IMR-90 (cell line): ENCODE measurements around the gene STAP1. TPM values are rescaled to one million over a fixed set of nuclear protein-coding genes. Genes with fewer than 3 reads are reported as not detected.
"Not testable (repeated sequence)": the region's sequence is repeated elsewhere in the genome, so short reads cannot be mapped to it uniquely, and the experiment has no call there.

ENCODE experiments used
- ATAC-seq: fragments of 200-7000 bp; cut with Tn5 transposase; 2 replicates; pipeline ENCODE4 v1.9.1; 2020; ENCODE audit warnings: low read depth, mild to moderate bottlenecking, moderate library complexity
- BruUV-seq: library from RNA; stranded (reverse); fragments of 400-500 nt; replicated peaks from 2 replicates; lab custom pipeline; 2021; lab: Mats Ljungman, UMichigan
- CTCF ChIA-PET: fragments of 300-600 bp; formaldehyde crosslinking; extraction: SDS; loops from one replicate; lab custom pipeline; 2021; ENCODE audit warnings: antibody characterized with exemption; lab: Yijun Ruan, JAX
- POLR2A ChIA-PET: fragments of 300-600 bp; sonication (Branson Sonifier 250); formaldehyde crosslinking; loops from one replicate; lab custom pipeline; 2022; ENCODE audit warnings: antibody characterized with exemption; ENCODE audit not compliant: unreplicated experiment; lab: Charles Lee
- DNase-seq: peaks from one replicate; pipeline ENCODE4 v3.0.0; 2013
- H2AFZ ChIP-seq: replicated peaks from 2 replicates; pipeline ENCODE3; 2013; ENCODE audit warnings: low read length, mild to moderate bottlenecking; ENCODE audit not compliant: poor library complexity
- H2AK5ac ChIP-seq: 2 replicates; pipeline ENCODE4 v1.6.1; 2013; ENCODE audit warnings: low read depth, low read length, inconsistent platforms
- H2AK9ac ChIP-seq: replicated peaks from 2 replicates; pipeline ENCODE3; 2013; ENCODE audit warnings: mild to moderate bottlenecking, low read depth, low read length, moderate library complexity; ENCODE audit not compliant: poor library complexity
- H2BK120ac ChIP-seq: 2 replicates; pipeline ENCODE4 v1.6.1; 2013; ENCODE audit warnings: low read depth, low read length, inconsistent platforms
- H2BK15ac ChIP-seq: 3 replicates; pipeline ENCODE4 v1.6.1; 2013; ENCODE audit warnings: low read depth, low read length, inconsistent platforms
- H2BK20ac ChIP-seq: 2 replicates; pipeline ENCODE4 v1.6.1; 2013; ENCODE audit warnings: low read depth, mild to moderate bottlenecking, inconsistent platforms, low read length, moderate library complexity
- H2BK5ac ChIP-seq: 2 replicates; pipeline ENCODE4 v1.6.1; 2013; ENCODE audit warnings: mild to moderate bottlenecking, low read depth, low read length, inconsistent platforms; ENCODE audit not compliant: poor library complexity, severe bottlenecking
- H3K14ac ChIP-seq: replicated peaks from 2 replicates; pipeline ENCODE4 v1.6.1; 2013; ENCODE audit warnings: low read depth, low read length, inconsistent platforms
- H3K18ac ChIP-seq: 2 replicates; pipeline ENCODE4 v1.6.1; 2013; ENCODE audit warnings: low read depth, low read length, control low read depth
- H3K23ac ChIP-seq: 2 replicates; pipeline ENCODE4 v1.6.1; 2013; ENCODE audit warnings: low read depth, low read length, inconsistent platforms
- H3K27ac ChIP-seq: 2 replicates; pipeline ENCODE4 v1.5.1; 2013; ENCODE audit warnings: mild to moderate bottlenecking, control low read depth, low read length; ENCODE audit not compliant: insufficient read depth
- H3K27me3 ChIP-seq: 2 replicates; pipeline ENCODE4 v1.6.1; 2013; ENCODE audit warnings: low read length; ENCODE audit not compliant: control insufficient read depth, insufficient read depth
- H3K36me3 ChIP-seq: 2 replicates; pipeline ENCODE4 v1.6.1; 2013; ENCODE audit warnings: low read length, mixed read lengths; ENCODE audit not compliant: control insufficient read depth, insufficient read depth
- H3K4ac ChIP-seq: 2 replicates; pipeline ENCODE4 v1.6.1; 2013; ENCODE audit warnings: low read depth, low read length, inconsistent platforms
- H3K4me1 ChIP-seq: 2 replicates; pipeline ENCODE4 v1.6.1; 2013; ENCODE audit warnings: low read length, mixed read lengths; ENCODE audit not compliant: control insufficient read depth, insufficient read depth
- H3K4me2 ChIP-seq: 2 replicates; pipeline ENCODE4 v1.6.1; 2013; ENCODE audit warnings: low read depth, mild to moderate bottlenecking, control low read depth, low read length, moderate library complexity
- H3K4me3 ChIP-seq: 2 replicates; pipeline ENCODE4 v1.5.1; 2013; ENCODE audit warnings: low read depth, mild to moderate bottlenecking, control low read depth, low read length, moderate library complexity; ENCODE audit not compliant: insufficient read depth
- H3K56ac ChIP-seq: 2 replicates; pipeline ENCODE4 v1.6.1; 2013; ENCODE audit warnings: low read length, inconsistent platforms; ENCODE audit not compliant: insufficient read depth; ENCODE audit errors: extremely low read depth
- H3K79me1 ChIP-seq, 2 experiments: 2 replicates each; pipeline ENCODE4 v1.6.1; 2013; ENCODE audit warnings: low read length in 2 of 2, inconsistent platforms in 1 of 2, low read depth in 1 of 2
- H3K9ac ChIP-seq: 2 replicates; pipeline ENCODE4 v1.6.1; 2013; ENCODE audit warnings: low read depth, low read length, control low read depth
- H3K9me1 ChIP-seq: 2 replicates; pipeline ENCODE4 v1.6.1; 2013; ENCODE audit warnings: low read length, inconsistent platforms; ENCODE audit not compliant: insufficient read depth
- H3K9me3 ChIP-seq: 2 replicates; pipeline ENCODE4 v1.6.1; 2013; ENCODE audit warnings: low read length; ENCODE audit not compliant: control insufficient read depth, insufficient read depth
- H4K20me1 ChIP-seq: 2 replicates; pipeline ENCODE4 v1.6.1; 2013; ENCODE audit warnings: low read length, inconsistent platforms; ENCODE audit not compliant: insufficient read depth
- H4K5ac ChIP-seq: 2 replicates; pipeline ENCODE4 v1.6.1; 2013; ENCODE audit warnings: mild to moderate bottlenecking, low read depth, low read length, control low read depth
- H4K8ac ChIP-seq, 2 experiments: 2 replicates each; pipeline ENCODE4 v1.6.1; 2013; ENCODE audit warnings: low read depth in 2 of 2, low read length in 2 of 2, control low read depth in 1 of 2, inconsistent platforms in 1 of 2
- H4K91ac ChIP-seq: 2 replicates; pipeline ENCODE4 v1.6.1; 2013; ENCODE audit warnings: low read depth, low read length, inconsistent platforms; ENCODE audit not compliant: insufficient read depth
- WGBS, 2 experiments: methylation state at CpG; one replicate each; pipeline versions ENCODE4 v1.1.5 to v1.1.7; 2013; ENCODE audit warnings: missing lambda C conversion rate in 2 of 2; ENCODE audit not compliant: insufficient read length in 1 of 2; ENCODE audit errors: extremely low coverage in 2 of 2; 5-methylcytosine and 5-hydroxymethylcytosine counted together
- dilution Hi-C: fragments of 300-500 bp; cut with HindIII; formaldehyde crosslinking; loops from one replicate; pipeline ENCODE4 v1.14.3; 2018; ENCODE audit warnings: low sequenced_read_pairs; ENCODE audit not compliant: unreplicated experiment
- in situ Hi-C: fragments of 300-500 bp; cut with MboI; formaldehyde crosslinking; loops from 3 replicates; pipeline ENCODE4 v1.14.3; 2019; ENCODE audit warnings: low sequenced_read_pairs, inconsistent platforms, mixed read lengths
- intact Hi-C: fragments of 100-400 bp; cut with micrococcal nuclease; formaldehyde crosslinking; loops from 2 replicates; pipeline ENCODE4 v1.10.0; 2022
- polyA plus RNA-seq, 3 experiments: library from polyadenylated mRNA; depleted of rRNA; stranded (reverse); fragments of >200 nt; gene quantifications; 2 replicates each; pipeline ENCODE4 v1.2.3, GENCODE V29; 2012; ENCODE audit warnings: low replicate concordance in 1 of 3
- total RNA-seq: library from RNA; depleted of rRNA; stranded (reverse); fragments of >200 nt; gene quantifications from 2 replicates; pipeline ENCODE4 v1.2.3, GENCODE V29; 2012

The STAP1 gene
- total and polyA plus RNA-seq, 2 of the 4 experiments (the other 2 are of a cell fraction) = not detected

DNA sequence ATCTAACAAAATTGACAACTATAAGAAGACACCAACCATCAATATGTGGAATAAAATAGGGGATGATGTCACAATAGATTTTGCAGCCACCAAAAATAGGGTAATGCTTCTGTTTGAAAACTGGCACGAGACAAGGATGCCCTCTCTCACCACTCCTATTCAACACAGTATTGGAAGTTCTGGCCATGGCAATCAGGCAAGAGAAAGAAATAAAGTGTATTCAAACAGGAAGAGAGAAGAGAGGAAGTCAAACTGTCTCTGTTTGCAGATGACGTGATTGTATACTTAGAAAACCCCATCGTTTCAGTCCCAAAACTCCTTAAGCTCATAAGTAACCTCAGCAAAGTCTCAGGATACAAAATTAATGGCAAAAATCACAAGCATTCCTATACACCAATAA, 34.4 kb upstream of the STAP1 start:
- H3K4me1 ChIP-seq, H3K56ac ChIP-seq, H4K20me1 ChIP-seq, H3K27me3 ChIP-seq, intact Hi-C loops, H3K23ac ChIP-seq, H2AK5ac ChIP-seq, DNase-seq, H3K4me2 ChIP-seq, dilution Hi-C loops, H3K27ac ChIP-seq, H2BK20ac ChIP-seq, H3K4ac ChIP-seq, H3K36me3 ChIP-seq, H2BK5ac ChIP-seq, POLR2A ChIA-PET, H3K14ac ChIP-seq, H3K18ac ChIP-seq, in situ Hi-C loops, BruUV-seq, ATAC-seq, H3K9me1 ChIP-seq, H3K9ac ChIP-seq, H3K9me3 ChIP-seq, H2BK120ac ChIP-seq, H2BK15ac ChIP-seq, H2AFZ ChIP-seq, H4K8ac ChIP-seq, H3K4me3 ChIP-seq, H4K91ac ChIP-seq, H4K5ac ChIP-seq, H2AK9ac ChIP-seq, CTCF ChIA-PET: not testable (repeated sequence)
- WGBS, 2 experiments = no CpG with 5 or more reads among the region's 3 CpGs
- H3K79me1 ChIP-seq = peaks cover 15 to 23% of the 10 kb centered on the region in 2 experiments
